ENCODE results near the gene EIF4B.

DNA sequence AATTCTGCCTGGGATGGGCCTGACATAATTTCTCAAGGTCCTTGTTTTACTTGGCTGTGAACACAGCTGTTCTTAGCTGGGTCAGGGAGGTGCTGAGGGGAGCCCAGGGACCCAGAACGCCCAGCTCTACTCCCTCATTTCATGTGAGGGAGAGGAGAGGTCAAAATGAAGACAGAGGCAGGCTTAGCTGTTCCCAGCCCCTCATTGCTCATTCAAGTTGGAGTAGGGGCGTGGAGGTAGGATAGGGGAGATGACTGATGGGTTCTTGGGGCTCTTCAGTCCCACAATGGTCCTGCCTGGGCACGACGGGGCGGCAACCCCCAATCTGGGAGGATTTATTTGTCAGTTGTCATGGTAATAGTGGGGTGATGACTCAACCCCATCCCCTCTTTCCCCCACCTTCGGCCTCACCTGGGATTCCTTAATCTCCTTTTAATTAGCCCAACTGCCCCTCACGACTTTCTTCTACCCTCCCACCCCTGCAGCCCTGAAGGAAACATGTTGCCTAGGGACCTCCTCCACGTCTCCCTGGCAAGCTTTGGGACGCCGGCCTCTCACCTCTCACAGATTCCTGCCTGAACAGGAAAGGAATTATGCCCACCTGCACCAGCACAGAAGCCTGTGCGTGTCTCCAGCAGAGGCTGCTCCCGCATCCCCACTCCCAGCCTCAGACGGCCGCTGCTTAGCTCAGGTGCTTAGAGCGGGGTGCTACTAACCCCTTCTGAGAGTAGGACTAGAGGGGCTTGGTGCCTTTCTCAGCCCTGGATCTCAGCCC is 62.7 kb downstream of the EIF4B start:
- TF ChIP-seq POLR2AphosphoS5 (IDR thresholded peaks at IDR 0.05; ENCODE audit: low read depth, low read length): no peak
- TF ChIP-seq POLR2A (IDR thresholded peaks at IDR 0.05; ENCODE audit: low read depth, low read length): no peak

All from GM12892 (cell line).